Keratinocyte (primary cell): ENCODE results near the gene MAPKBP1. TPM values are rescaled to one million over a fixed set of nuclear protein-coding genes. Genes with fewer than 3 reads are reported as not detected.

Experiments used
- DNase-seq: peaks from one replicate; pipeline ENCODE4 v3.0.0-alpha.2; 2011; ENCODE audit warnings: low read depth, missing footprints, low spot score
- FAIRE-seq: peaks from 2 replicates; lab custom pipeline; 2011; peaks lifted over from hg19 to GRCh38; lab: Jason Lieb, UNC
- H2AFZ ChIP-seq: 2 replicates; pipeline ENCODE4 v1.6.0; 2012; ENCODE audit warnings: low read length, control low read depth, inconsistent platforms; ENCODE audit not compliant: control insufficient read depth
- H3K27ac ChIP-seq: 2 replicates; pipeline ENCODE4 v1.5.1; 2011; ENCODE audit warnings: low read length; ENCODE audit not compliant: control insufficient read depth, insufficient read depth
- H3K27me3 ChIP-seq: 3 replicates; pipeline ENCODE4 v1.6.0; 2011; ENCODE audit warnings: low read length; ENCODE audit not compliant: control insufficient read depth, insufficient read depth; ENCODE audit errors: extremely low read depth
- H3K36me3 ChIP-seq, 2 experiments: 2 replicates in 1 of 2; 3 replicates in 1 of 2; pipeline ENCODE4 v1.5.1; 2011; ENCODE audit warnings: low read length in 2 of 2, mild to moderate bottlenecking in 1 of 2; ENCODE audit not compliant: control insufficient read depth in 2 of 2, insufficient read depth in 2 of 2; ENCODE audit errors: extremely low read depth in 1 of 2
- H3K4me1 ChIP-seq: 3 replicates; pipeline ENCODE4 v1.5.1; 2011; ENCODE audit warnings: low read length; ENCODE audit not compliant: control insufficient read depth, insufficient read depth; ENCODE audit errors: extremely low read depth
- H3K4me2 ChIP-seq: 3 replicates; pipeline ENCODE4 v1.6.0; 2011; ENCODE audit warnings: low read depth, low read length; ENCODE audit not compliant: control insufficient read depth, insufficient read depth; ENCODE audit errors: extremely low read depth
- H3K4me3 ChIP-seq, 3 experiments: fragments of 200-600 bp in 1 of 3; sonication (generic) in 1 of 3; 2 replicates in 2 of 3; 3 replicates in 1 of 3; pipeline ENCODE4 v1.5.1; 2011 to 2016; ENCODE audit warnings: low read length in 3 of 3, mild to moderate bottlenecking in 3 of 3, control low read depth in 2 of 3, inconsistent platforms in 1 of 3, low read depth in 1 of 3, mixed read lengths in 1 of 3, mixed run types in 1 of 3, moderate library complexity in 1 of 3; ENCODE audit not compliant: control insufficient read depth in 2 of 3, insufficient read depth in 2 of 3; ENCODE audit errors: extremely low read depth in 1 of 3
- H3K79me2 ChIP-seq: 2 replicates; pipeline ENCODE4 v1.6.0; 2012; ENCODE audit warnings: low read length; ENCODE audit not compliant: control insufficient read depth, insufficient read depth
- H3K9ac ChIP-seq: 3 replicates; pipeline ENCODE4 v1.6.0; 2011; ENCODE audit warnings: low read length; ENCODE audit not compliant: control insufficient read depth, insufficient read depth; ENCODE audit errors: extremely low read depth
- H3K9me1 ChIP-seq: 3 replicates; pipeline ENCODE4 v1.6.0; 2011; ENCODE audit warnings: low read length; ENCODE audit not compliant: control insufficient read depth, insufficient read depth; ENCODE audit errors: extremely low read depth
- H3K9me3 ChIP-seq: 2 replicates; pipeline ENCODE4 v1.5.1; 2012; ENCODE audit warnings: low read depth, low read length; ENCODE audit not compliant: control insufficient read depth
- H4K20me1 ChIP-seq: 3 replicates; pipeline ENCODE4 v1.6.0; 2011; ENCODE audit warnings: low read length; ENCODE audit not compliant: control insufficient read depth, insufficient read depth; ENCODE audit errors: extremely low read depth
- CTCF ChIP-seq, 3 experiments: IDR thresholded peaks in 1 of 3; conservative IDR thresholded peaks in 1 of 3; optimal IDR thresholded peaks in 1 of 3; 2 replicates in 2 of 3; 3 replicates in 1 of 3; pipeline versions ENCODE3 to v1.5.1; 2011; ENCODE audit warnings: low read length in 3 of 3, mild to moderate bottlenecking in 3 of 3, moderate library complexity in 2 of 3, control low read depth in 1 of 3, inconsistent platforms in 1 of 3; ENCODE audit not compliant: insufficient read depth in 2 of 3; ENCODE audit errors: extremely low read depth in 1 of 3
- EZH2 ChIP-seq: IDR thresholded peaks from one replicate; pipeline ENCODE4 v1.6.1; 2012; ENCODE audit warnings: inconsistent platforms, mild to moderate bottlenecking, low read length, moderate library complexity
- dilution Hi-C: fragments of 300-500 bp; cut with MboI; formaldehyde crosslinking; loops from one replicate; pipeline ENCODE4 v1.7.0; 2020; ENCODE audit warnings: low sequenced_read_pairs; ENCODE audit not compliant: extremely low pct_ligation_motif_present
- polyA plus RNA-seq, 5 experiments: library from polyadenylated mRNA; depleted of rRNA in 3 of 5; stranded (reverse) in 3 of 5; stranded (forward) in 1 of 5; unstranded in 1 of 5; fragments of >200 nt; gene quantifications; 1 replicate in 1 of 5; 2 replicates in 3 of 5; 3 replicates in 1 of 5; pipeline versions ENCODE4 v1.2.1 to v1.2.3, GENCODE V29; 2011 to 2012; ENCODE audit warnings: missing spikeins in 2 of 5, low read depth in 1 of 5, low replicate concordance in 1 of 5

Gene MAPKBP1
- polyA plus RNA-seq, 1 donor (not counting 4 experiments of a cell fraction or from before 2014, with no cell fraction given), result 18.3 TPM

- dilution Hi-C loops, result no loop called here
- Histone ChIP-seq H3K4me3 (peak overlapping the region in 1 of 3 experiments; percentile 51), H3K9me1 (no peaks in the 10 kb centered on the region), H3K4me2 (peak overlapping the region; percentile 50), H3K79me2 (peaks cover 72% of the 10 kb centered on the region), H3K27ac (peak overlapping the region; percentile 87), H4K20me1 (no peaks in the 10 kb centered on the region), H3K9ac (peak overlapping the region; percentile 52), H3K27me3 (no peaks in the 10 kb centered on the region), H3K36me3 (peaks cover 13 to 21% of the 10 kb centered on the region in 2 experiments), H3K4me1 (peaks cover 81% of the 10 kb centered on the region), H2AFZ (no peak overlapping the region), H3K9me3 (no peaks in the 10 kb centered on the region)
- DNase-seq, result no peak
- TF ChIP-seq EZH2 (no peak), CTCF (optimal IDR thresholded peaks at IDR 0.05 in 1 of 3, IDR thresholded peaks at IDR 0.05 in 1 of 3, conservative IDR thresholded peaks at IDR 0.05 in 1 of 3; ENCODE audit: extremely low read depth in 1 of 3, insufficient read depth in 2 of 3, low read length in 3 of 3) (no peak)
- FAIRE-seq, result peak; percentile 29
Observed at GRCh38 chr15:41795996-41796856, 21.9 kb downstream of the MAPKBP1 start.

DNA sequence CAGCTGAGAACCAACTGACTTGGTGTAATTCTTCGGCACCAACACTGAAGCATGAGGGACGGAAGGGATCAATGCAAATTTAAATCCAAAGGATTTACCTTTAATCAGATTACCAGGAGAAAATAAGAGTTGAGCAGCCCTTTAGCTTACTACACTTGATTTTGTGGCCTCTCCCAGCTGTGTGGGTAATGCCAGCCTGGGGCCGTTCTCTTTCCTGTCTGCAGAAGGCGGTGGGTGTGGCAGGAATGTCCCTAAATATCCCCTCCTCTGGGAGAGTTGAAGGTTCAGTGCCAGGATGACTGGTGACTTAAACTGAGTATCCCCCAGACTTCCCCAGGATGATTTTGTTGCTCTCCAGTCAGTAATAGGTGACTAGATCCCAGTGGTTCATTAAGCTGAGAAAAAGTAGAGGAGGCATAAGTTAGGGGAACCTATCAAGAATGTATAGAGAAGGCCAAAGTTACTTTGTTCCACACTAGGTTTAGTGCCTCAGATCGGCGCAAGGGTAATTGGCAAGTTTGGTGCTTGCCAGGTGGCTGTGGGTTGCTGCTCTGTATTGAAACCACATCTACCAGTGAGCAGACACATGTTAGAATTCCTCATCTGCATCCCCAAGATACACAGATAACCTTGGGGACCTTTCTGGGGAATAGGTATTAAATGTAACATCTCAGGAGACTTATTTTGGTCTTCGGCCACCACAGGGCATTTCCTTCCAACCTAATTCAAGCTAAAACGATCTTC lies 23.1 kb downstream of the MAPKBP1 start:
- no peak overlapping the region for H2AFZ ChIP-seq
- peak overlapping the region; percentile 50 for H3K4me2 ChIP-seq
- H3K4me3 ChIP-seq, result peak overlapping the region in 2 of 3 experiments; percentile 34 to 51
- TF ChIP-seq CTCF (optimal IDR thresholded peaks at IDR 0.05 in 1 of 3, IDR thresholded peaks at IDR 0.05 in 1 of 3, conservative IDR thresholded peaks at IDR 0.05 in 1 of 3; ENCODE audit: extremely low read depth in 1 of 3, insufficient read depth in 2 of 3, low read length in 3 of 3), result no peak
- no peak for TF ChIP-seq EZH2
- H3K9me1 ChIP-seq, result no peaks in the 10 kb centered on the region
- DNase-seq (no peak), FAIRE-seq (peak; percentile 34)
- no peaks in the 10 kb centered on the region for H3K9me3 ChIP-seq
- H3K4me1 ChIP-seq, result peaks cover 79% of the 10 kb centered on the region
- peak overlapping the region; percentile 52 for H3K9ac ChIP-seq
- H3K27me3 ChIP-seq, result no peaks in the 10 kb centered on the region
- peaks cover 8 to 14% of the 10 kb centered on the region in 2 experiments for H3K36me3 ChIP-seq
- H3K27ac ChIP-seq, result peak overlapping the region; percentile 87
- H4K20me1 ChIP-seq, result no peaks in the 10 kb centered on the region
- peaks cover 61% of the 10 kb centered on the region for H3K79me2 ChIP-seq
- dilution Hi-C loops, result no loop called here
